ENCODE results near the gene GNGT2.

GRCh38 chr17:49223517-49224197, 13.3 kb upstream of the GNGT2 start:
- TF ChIP-seq EP300 (IDR thresholded peaks at IDR 0.05; ENCODE audit: borderline replicate concordance) (no peak), NFIC (IDR thresholded peaks at IDR 0.05) (no peak)
- TF ChIP-seq, protein P1, sequence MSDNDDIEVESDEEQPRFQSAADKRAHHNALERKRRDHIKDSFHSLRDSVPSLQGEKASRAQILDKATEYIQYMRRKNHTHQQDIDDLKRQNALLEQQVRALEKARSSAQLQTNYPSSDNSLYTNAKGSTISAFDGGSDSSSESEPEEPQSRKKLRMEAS (IDR thresholded peaks at IDR 0.05): no peak
